Right lobe of liver (tissue), 6 donors: ENCODE results near the gene RAET1L. TPM values are rescaled to one million over a fixed set of nuclear protein-coding genes. Genes with fewer than 3 reads are reported as not detected.
"Not testable (repeated sequence)": the region's sequence is repeated elsewhere in the genome, so short reads cannot be mapped to it uniquely, and the experiment has no call there.

ENCODE experiments used
- ATAC-seq, 4 donors: fragments of 200-7000 bp; cut with Tn5 transposase; one replicate each; pipeline ENCODE4 v1.9.1; 2020; ENCODE audit warnings: mild to moderate bottlenecking in 4 of 4, moderate library complexity in 4 of 4
- DNase-seq, 3 donors: peaks; one replicate each; pipeline ENCODE4 v3.0.0-alpha.2; 2020
- H3K27ac ChIP-seq, 3 donors: fragments of 200-600 bp; one replicate each; pipeline ENCODE4 v1.8.0; 2022
- H3K27me3 ChIP-seq, 2 donors: fragments of 200-600 bp; one replicate each; pipeline ENCODE4 v1.8.0; 2022
- H3K36me3 ChIP-seq, 4 donors: fragments of 200-600 bp; sonication (generic) in 1 of 4; one replicate each; pipeline versions ENCODE4 v1.5.1 to v1.8.0; 2017 to 2022; ENCODE audit warnings: control low read depth in 1 of 4
- H3K4me1 ChIP-seq, 4 donors: fragments of 200-600 bp; sonication (generic) in 1 of 4; one replicate each; pipeline versions ENCODE4 v1.5.1 to v1.8.0; 2017 to 2022; ENCODE audit warnings: control low read depth in 1 of 4
- H3K4me3 ChIP-seq, 3 donors: fragments of 200-600 bp; one replicate each; pipeline ENCODE4 v1.8.0; 2022
- H3K9me3 ChIP-seq, 4 donors: fragments of 200-600 bp; sonication (generic) in 1 of 4; one replicate each; pipeline versions ENCODE4 v1.5.1 to v1.8.0; 2017 to 2022; ENCODE audit warnings: control low read depth in 1 of 4
- POLR2A ChIP-seq: fragments of 450-650 bp; IDR thresholded peaks from one replicate; pipeline ENCODE4 v1.6.1; 2017; ENCODE audit warnings: antibody characterized with exemption, mild to moderate bottlenecking
- WGBS: methylation state at CpG from one replicate; pipeline ENCODE4 v1.1.6; 2018; ENCODE audit warnings: low coverage, low lambda C conversion rate; ENCODE audit not compliant: insufficient coverage; ENCODE audit errors: missing lambda C conversion rate; 5-methylcytosine and 5-hydroxymethylcytosine counted together
- intact Hi-C, 2 donors: fragments of 100-400 bp; cut with DNase I; formaldehyde crosslinking; loops; one replicate each; pipeline versions ENCODE4 v1.11.2 to v1.14.1; 2022
- total RNA-seq, 6 experiments: library from RNA; depleted of rRNA in 2 of 6; stranded (reverse); fragments of >200 nt in 2 of 6; fragmentation: NEBNext Ultra II Directional in 3 of 6; extraction: Animal tissue kit (Norgen Biotek cat#: 25700) in 3 of 6; gene quantifications; one replicate each; pipeline versions ENCODE4 v1.1.0 to v1.2.4, GENCODE V29; 2016 to 2023
- TF ChIP-seq, protein P1 (sequence below), 4 donors: fragments of 200-600 bp in 3 of 4; fragments of 450-650 bp in 1 of 4; IDR thresholded peaks; one replicate each; pipeline versions ENCODE4 v1.5.1 to v1.8.0; 2016 to 2022; ENCODE audit warnings: antibody characterized with exemption in 4 of 4, mild to moderate bottlenecking in 2 of 4
- donor health status: DM: no; HTN: yes; CAD: no.
- donor health status: DM: no; HTN: no; CAD: no.
- donor health status: DM: no; HTN: no; CAD: no.
- donor health status: DM: no; HTN: yes; CAD: no.
- donor health status: DM: no; HTN: yes; CAD: no.

Gene RAET1L
- total RNA-seq, 6 experiments from 2014 or later = not detected

- TF ChIP-seq POLR2A = no peak
- TF ChIP-seq, protein P1, sequence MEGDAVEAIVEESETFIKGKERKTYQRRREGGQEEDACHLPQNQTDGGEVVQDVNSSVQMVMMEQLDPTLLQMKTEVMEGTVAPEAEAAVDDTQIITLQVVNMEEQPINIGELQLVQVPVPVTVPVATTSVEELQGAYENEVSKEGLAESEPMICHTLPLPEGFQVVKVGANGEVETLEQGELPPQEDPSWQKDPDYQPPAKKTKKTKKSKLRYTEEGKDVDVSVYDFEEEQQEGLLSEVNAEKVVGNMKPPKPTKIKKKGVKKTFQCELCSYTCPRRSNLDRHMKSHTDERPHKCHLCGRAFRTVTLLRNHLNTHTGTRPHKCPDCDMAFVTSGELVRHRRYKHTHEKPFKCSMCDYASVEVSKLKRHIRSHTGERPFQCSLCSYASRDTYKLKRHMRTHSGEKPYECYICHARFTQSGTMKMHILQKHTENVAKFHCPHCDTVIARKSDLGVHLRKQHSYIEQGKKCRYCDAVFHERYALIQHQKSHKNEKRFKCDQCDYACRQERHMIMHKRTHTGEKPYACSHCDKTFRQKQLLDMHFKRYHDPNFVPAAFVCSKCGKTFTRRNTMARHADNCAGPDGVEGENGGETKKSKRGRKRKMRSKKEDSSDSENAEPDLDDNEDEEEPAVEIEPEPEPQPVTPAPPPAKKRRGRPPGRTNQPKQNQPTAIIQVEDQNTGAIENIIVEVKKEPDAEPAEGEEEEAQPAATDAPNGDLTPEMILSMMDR (IDR thresholded peaks at IDR 0.05) = no peak
- intact Hi-C loops = no loop called here
- DNase-seq (no peak), ATAC-seq (no peak)
- Histone ChIP-seq H3K27me3 (peaks cover 0 to 13% of the 10 kb centered on the region in 2 donors), H3K9me3 (no peaks in the 10 kb centered on the region), H3K27ac (no peak overlapping the region), H3K4me1 (peaks cover 0 to 7% (median 0%) of the 10 kb centered on the region in 4 donors), H3K36me3 (no peaks in the 10 kb centered on the region), H3K4me3 (no peak overlapping the region)
- WGBS = 46% methylated on average over 4 of the region's 9 CpGs
These were observed 1.9 kb upstream of the RAET1L start for GRCh38 chr6:150026976-150027805.

DNA sequence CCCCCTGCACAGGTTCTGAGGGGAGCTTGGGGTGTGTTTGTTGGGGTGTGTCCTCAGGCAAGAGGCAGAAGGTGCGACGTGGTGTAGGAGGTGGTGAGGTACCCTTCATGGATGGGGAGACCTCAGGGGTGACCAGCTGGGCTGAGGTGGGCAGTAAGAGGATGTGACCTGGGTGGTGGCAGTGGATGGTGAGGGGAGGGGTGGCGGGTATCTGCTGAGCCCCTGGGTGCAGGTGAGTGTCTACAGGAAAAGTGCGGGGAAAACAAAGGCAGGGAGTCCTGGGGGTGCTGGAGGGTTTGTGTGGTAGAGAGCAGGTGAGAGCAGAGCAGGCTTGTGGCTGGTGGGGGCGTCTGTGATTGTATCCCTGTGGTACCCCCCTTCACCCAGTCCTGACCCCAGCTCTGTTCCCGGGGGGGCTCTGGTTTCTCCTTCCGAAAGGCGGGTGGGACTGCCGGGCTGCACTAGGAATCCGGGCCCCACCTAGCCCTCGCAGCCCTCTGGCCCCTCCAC, 631 bp downstream of the RAET1L start:
- H3K4me3 ChIP-seq = no peak overlapping the region
- H3K27me3 ChIP-seq = peaks cover 0 to 13% of the 10 kb centered on the region in 2 donors
- H3K4me1 ChIP-seq = peaks cover 0 to 7% (median 0%) of the 10 kb centered on the region in 4 donors
- 82% methylated on average over 3 of the region's 11 CpGs for WGBS
- intact Hi-C loops = no loop called here
- DNase-seq = peak in 1 of 3 donors; percentile 36
- H3K27ac ChIP-seq = no peak overlapping the region
- ATAC-seq = no peak
- H3K36me3 ChIP-seq = no peaks in the 10 kb centered on the region
- TF ChIP-seq, protein P1 (IDR thresholded peaks at IDR 0.05) = no peak
- no peak for TF ChIP-seq POLR2A
- H3K9me3 ChIP-seq = no peaks in the 10 kb centered on the region

DNA sequence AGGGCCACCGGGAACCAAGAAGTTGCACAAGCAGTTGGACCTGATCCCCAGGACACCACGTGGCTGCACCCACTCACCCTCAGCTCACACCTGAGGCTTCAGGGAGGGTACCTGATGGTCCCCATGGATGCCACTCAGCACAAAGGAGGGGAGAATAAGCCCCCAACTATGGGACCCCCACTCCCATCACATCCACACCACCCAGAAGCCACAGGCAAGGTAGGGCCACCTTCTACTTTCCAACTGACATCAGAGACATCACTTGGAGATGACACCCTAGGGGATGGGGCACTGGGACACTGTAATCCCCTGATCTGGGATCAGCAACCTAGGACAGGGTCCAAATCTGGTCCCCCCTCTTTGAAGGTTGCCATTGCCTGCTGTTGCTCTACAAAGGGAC, 1.3 kb downstream of the RAET1L start:
- ATAC-seq, H3K27ac ChIP-seq, intact Hi-C loops, H3K4me1 ChIP-seq, H3K36me3 ChIP-seq, H3K4me3 ChIP-seq, H3K9me3 ChIP-seq: not testable (repeated sequence)
- H3K27me3 ChIP-seq = peaks cover 0 to 13% of the 10 kb centered on the region in 2 donors
- peak in 1 of 3 donors; percentile 24 for DNase-seq
- no CpG with 5 or more reads among the region's 2 CpGs for WGBS

- DNase-seq, ATAC-seq, intact Hi-C loops, H3K4me3 ChIP-seq, H3K4me1 ChIP-seq, H3K27ac ChIP-seq, H3K36me3 ChIP-seq, H3K9me3 ChIP-seq: not testable (repeated sequence)
- 60% methylated on average over 2 of the region's 6 CpGs for WGBS
- H3K27me3 ChIP-seq = peaks cover 0 to 13% of the 10 kb centered on the region in 2 donors
These were observed 3.5 kb downstream of the RAET1L start for GRCh38 chr6:150021870-150022269.

DNA sequence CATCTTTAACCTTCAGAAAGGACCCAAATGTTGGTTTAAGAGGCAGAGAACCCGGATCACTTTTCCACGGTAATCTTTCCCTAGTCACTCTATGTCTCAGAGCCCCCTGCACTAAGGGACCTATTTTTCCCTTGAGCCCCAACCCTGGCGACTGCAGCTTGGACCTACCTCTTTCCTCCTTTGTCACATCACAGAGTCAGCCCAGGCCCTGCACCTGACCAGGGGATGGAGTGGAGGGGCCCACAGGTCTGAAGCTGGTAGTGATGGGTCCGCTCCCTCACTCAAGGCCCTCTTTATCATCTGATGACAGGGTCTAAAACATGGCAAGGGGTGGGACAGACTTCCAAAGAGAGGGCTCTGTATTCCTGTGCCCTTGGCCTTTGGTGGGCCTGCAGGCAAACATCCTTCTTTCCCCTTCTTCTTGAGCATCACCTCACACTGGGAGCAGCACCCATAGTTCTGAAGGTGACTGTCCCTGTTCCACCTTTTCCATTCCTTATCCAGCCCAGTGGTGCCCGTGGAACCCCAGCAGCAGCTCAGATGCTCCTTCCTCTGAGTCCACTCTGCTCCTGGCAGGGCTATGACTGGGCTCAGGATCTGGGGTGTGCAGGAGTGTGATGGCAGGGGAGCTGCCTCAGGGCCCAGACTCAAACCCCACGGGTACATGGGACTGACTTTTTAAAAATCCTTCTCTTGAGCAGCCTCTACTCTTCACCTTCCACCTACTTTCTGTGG, 6.3 kb downstream of the RAET1L start:
- no peak for ATAC-seq
- DNase-seq = no peak
- H3K27ac ChIP-seq = no peak overlapping the region
- H3K4me3 ChIP-seq = no peak overlapping the region
- H3K9me3 ChIP-seq = no peaks in the 10 kb centered on the region
- no peaks in the 10 kb centered on the region for H3K36me3 ChIP-seq
- no peak for TF ChIP-seq POLR2A
- TF ChIP-seq, protein P1 (IDR thresholded peaks at IDR 0.05) = no peak
- 43% methylated on average over 4 of the region's 6 CpGs for WGBS
- intact Hi-C loops = loop anchor here (5.0 kb wide), 1 partner anchor 87 kb away; no protein-coding TSS in a partner anchor
- H3K4me1 ChIP-seq = no peaks in the 10 kb centered on the region
- H3K27me3 ChIP-seq = peaks cover 0 to 12% of the 10 kb centered on the region in 2 donors
